GM21717 (cell line): ENCODE data around the gene CSN1S1.

Experiments used
- ATAC-seq: cut with Tn5 transposase; IDR thresholded peaks from one replicate; pipeline ENCODE4 v1.9.1; 2021; ENCODE audit warnings: mild to moderate bottlenecking, moderate library complexity; ENCODE audit not compliant: unreplicated experiment

CSN1S1 gene

DNA sequence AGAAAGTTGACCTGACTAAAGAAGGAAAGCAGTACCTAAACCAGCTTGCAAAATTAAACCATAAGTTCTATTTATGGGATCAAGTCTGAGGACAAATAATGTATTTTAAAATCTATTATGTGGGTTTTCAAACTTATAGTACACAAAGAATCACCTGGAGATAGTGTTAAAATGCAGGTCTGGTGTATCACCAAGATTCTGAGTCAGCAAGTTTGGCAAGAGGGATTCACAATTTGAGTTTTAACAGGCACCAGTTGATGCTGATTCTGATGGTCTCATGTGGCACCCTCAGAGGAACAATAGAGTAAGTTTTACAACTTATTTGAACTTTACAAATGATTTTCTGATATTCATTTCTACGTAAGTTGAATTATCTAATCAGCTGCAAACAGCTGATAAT lies 55.8 kb downstream of the CSN1S1 start:
- no peak for ATAC-seq

DNA sequence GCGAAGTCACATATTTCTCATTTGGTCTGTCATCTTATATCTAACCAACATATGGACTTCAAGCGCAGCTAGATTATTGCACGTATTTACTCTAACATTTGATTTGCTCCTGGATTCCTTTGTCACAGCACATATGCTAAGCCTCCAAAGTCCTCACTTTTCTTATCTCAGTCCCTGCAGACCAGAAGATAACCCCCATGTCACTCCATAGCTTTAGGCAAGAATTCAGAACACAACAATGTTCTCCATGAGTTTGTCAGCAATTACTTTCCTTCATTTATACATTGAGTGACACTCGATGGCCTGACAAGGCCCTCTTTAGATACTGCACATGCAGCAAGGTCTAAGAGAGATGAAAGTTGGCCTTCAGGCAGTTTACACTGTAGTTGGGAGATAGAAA lies 60.1 kb downstream of the CSN1S1 start:
- ATAC-seq = no peak

DNA sequence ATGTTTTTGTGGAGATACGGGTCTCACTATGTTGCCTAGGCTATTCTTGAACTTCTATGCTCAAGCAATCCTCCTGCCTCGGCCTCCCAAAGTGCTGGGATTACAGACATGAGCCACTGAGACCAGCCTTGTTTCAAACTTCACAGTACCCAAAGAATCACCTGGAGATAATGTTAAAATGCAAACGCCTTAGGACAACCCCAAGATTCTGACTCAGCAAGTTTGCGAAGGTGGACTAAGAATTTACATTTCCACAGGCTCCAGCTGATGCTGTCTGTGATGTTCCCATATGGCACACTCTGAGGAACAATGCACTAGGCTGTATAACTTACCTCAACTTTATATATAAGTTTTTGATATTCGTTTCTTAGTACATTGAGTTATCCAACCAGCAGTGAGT lies 63.9 kb downstream of the CSN1S1 start:
- ATAC-seq = no peak

DNA sequence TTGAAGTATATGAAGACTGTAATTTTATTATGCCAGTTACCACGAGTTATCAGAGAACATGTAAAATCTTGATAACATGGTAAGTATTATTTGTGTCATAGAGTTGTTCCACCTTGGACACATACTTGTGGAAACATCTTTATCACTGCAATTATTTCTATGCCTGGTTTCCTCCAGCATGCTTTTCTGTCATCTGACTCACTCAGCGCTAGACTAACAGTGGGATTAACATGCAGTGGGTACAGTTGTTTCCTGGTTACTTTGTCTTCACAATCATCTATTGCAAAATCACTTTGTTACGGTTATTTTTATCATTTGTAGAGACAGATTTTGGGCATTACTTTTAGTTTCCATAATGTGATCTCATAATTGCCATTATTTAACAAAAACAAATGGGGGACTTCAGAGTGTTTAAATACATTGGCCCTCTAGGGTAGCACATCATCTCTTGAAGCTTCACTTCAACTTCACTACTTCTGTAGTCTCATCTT lies 64.7 kb downstream of the CSN1S1 start, which contains the start of gene STATH:
STATH (plus strand) TSS at position 441 of the 491 bp plus-strand sequence. CDS start 2,472 bp downstream, outside the sequence.
- no peak for ATAC-seq
